K562 (cell line): ENCODE results near the gene CIAO2B. TPM values are rescaled to one million over a fixed set of nuclear protein-coding genes. Genes with fewer than 3 reads are reported as not detected.

ENCODE experiments used
- BCOR ChIP-seq: fragments of 450-650 bp; IDR thresholded peaks from 2 replicates; pipeline ENCODE4 v1.6.1; 2016
- BDP1 ChIP-seq: IDR thresholded peaks from 3 replicates; pipeline ENCODE4 v1.6.1; 2011; ENCODE audit not compliant: insufficient read length, insufficient read depth
- CBX2 ChIP-seq: fragments of 200-600 bp; sonication (generic); IDR thresholded peaks from one replicate; pipeline ENCODE4 v1.6.1; 2012; ENCODE audit warnings: mild to moderate bottlenecking, low read length, inconsistent platforms; ENCODE audit not compliant: insufficient read depth, poor library complexity, severe bottlenecking
- CHD1 ChIP-seq: fragments of 200-600 bp; sonication (generic); IDR thresholded peaks from one replicate; pipeline ENCODE4 v1.6.1; 2012; ENCODE audit warnings: mild to moderate bottlenecking, moderate library complexity, low read length, inconsistent platforms
- EHMT2 ChIP-seq: fragments of 450-650 bp; IDR thresholded peaks from 2 replicates; pipeline ENCODE4 v1.6.1; 2018; ENCODE audit warnings: antibody characterized with exemption
- GABPA ChIP-seq: fragments of 200-800 bp; sonication (Bioruptor generic); conservative IDR thresholded peaks from 2 replicates; pipeline ENCODE4 v1.6.1; 2016; ENCODE audit warnings: low read depth, missing genetic modification characterization, missing compliant biosample characterization
- HDGF ChIP-seq: fragments of 450-650 bp; IDR thresholded peaks from 2 replicates; pipeline ENCODE4 v1.6.1; 2016
- JUN ChIP-seq, 2 experiments: sonication (generic) in 1 of 2; formaldehyde crosslinking in 1 of 2; IDR thresholded peaks; 2 replicates each; pipeline versions ENCODE4 v1.6.1 to v1.8.0; 2012 to 2022; ENCODE audit warnings: borderline replicate concordance in 2 of 2, mild to moderate bottlenecking in 2 of 2, improper control_type of control experiment in 1 of 2, low read depth in 1 of 2, low read length in 1 of 2, missing genetic modification reagents in 1 of 2
- MYNN ChIP-seq, 2 experiments: sonication (generic); formaldehyde crosslinking in 1 of 2; IDR thresholded peaks; 2 replicates each; pipeline versions ENCODE4 v1.5.0 to v1.6.1; 2016 to 2020; ENCODE audit warnings: antibody characterized with exemption in 1 of 2, missing genetic modification reagents in 1 of 2
- NR0B1 ChIP-seq: fragments of 450-650 bp; IDR thresholded peaks from one replicate; pipeline ENCODE4 v1.6.1; 2018; ENCODE audit warnings: mild to moderate bottlenecking, moderate library complexity; ENCODE audit not compliant: partially characterized antibody
- PTTG1 ChIP-seq: fragments of 450-650 bp; IDR thresholded peaks from 2 replicates; pipeline ENCODE4 v1.6.1; 2016; ENCODE audit warnings: low read depth, mild to moderate bottlenecking, missing genetic modification characterization, missing compliant biosample characterization
- RB1 ChIP-seq: fragments of 450-650 bp; IDR thresholded peaks from 2 replicates; pipeline ENCODE4 v1.6.1; 2017; ENCODE audit warnings: low read depth, mild to moderate bottlenecking
- SAFB2 ChIP-seq: fragments of 200-400 bp; formaldehyde crosslinking; IDR thresholded peaks from 2 replicates; pipeline ENCODE4 v1.6.1; 2018; ENCODE audit warnings: borderline replicate concordance, low read length, low read depth, moderate library complexity; ENCODE audit not compliant: severe bottlenecking
- SMARCA4 ChIP-seq: fragments of 450-650 bp; IDR thresholded peaks from 2 replicates; pipeline ENCODE4 v1.6.1; 2016
- STAG1 ChIP-seq: sonication (generic); formaldehyde crosslinking; IDR thresholded peaks from 2 replicates; pipeline ENCODE4 v1.5.0; 2020; ENCODE audit warnings: missing genetic modification reagents, borderline replicate concordance
- TFAP4 ChIP-seq: sonication (generic); formaldehyde crosslinking; IDR thresholded peaks from 2 replicates; pipeline ENCODE4 v1.8.0; 2022; ENCODE audit warnings: missing genetic modification reagents, mild to moderate bottlenecking, moderate library complexity, borderline replicate concordance
- ZBTB9 ChIP-seq: fragments of 450-650 bp; formaldehyde crosslinking; IDR thresholded peaks from 2 replicates; pipeline ENCODE4 v1.4.0; 2020; ENCODE audit warnings: mild to moderate bottlenecking, moderate library complexity
- ZHX1 ChIP-seq: fragments of 150-350 bp; conservative IDR thresholded peaks from 2 replicates; pipeline ENCODE4 v1.6.1; 2014; ENCODE audit warnings: low read length
- ZKSCAN3 ChIP-seq: fragments of 250-450 bp; sonication (Bioruptor Pico); IDR thresholded peaks from 2 replicates; pipeline ENCODE4 v1.4.0; 2020
- polyA plus RNA-seq, 8 experiments: library from polyadenylated mRNA; depleted of rRNA in 4 of 8; stranded (reverse) in 5 of 8; unstranded in 3 of 8; fragments of >200 nt; fragmentation: Nextera tagmentation in 2 of 8; fragmentation: Illumina TruSeq in 1 of 8; extraction: Ambion mirVana in 2 of 8; extraction: Trizol in 1 of 8; gene quantifications; 2 replicates each; pipeline versions ENCODE4 v1.2.1 to v1.2.3, GENCODE V29; 2011 to 2014; ENCODE audit warnings: inconsistent platforms in 1 of 8, missing spikeins in 1 of 8
- total RNA-seq, 7 experiments: library from RNA; depleted of rRNA in 6 of 7; stranded (reverse); fragments of >200 nt in 6 of 7; fragmentation: Illumina TruSeq in 2 of 7; extraction: Trizol in 2 of 7; gene quantifications; 2 replicates each; pipeline versions ENCODE4 v1.2.1 to v1.2.3, GENCODE V29; 2011 to 2021; ENCODE audit warnings: low replicate concordance in 1 of 7

The CIAO2B gene
- total and polyA plus RNA-seq, 9 of the 15 experiments (the other 6 are each of a cell fraction or from before 2014, with no cell fraction given) = 86.8 to 182 (median 113) TPM

- TF ChIP-seq ZHX1 = no peak
- TF ChIP-seq EHMT2 = no peak
- 0 out of 2 replicates have a peak, but pooled peaks have one; percentile 20 for TF ChIP-seq ZBTB9
- TF ChIP-seq BCOR = no peak
- TF ChIP-seq GABPA = no peak
- 0 out of 2 replicates have a peak, but pooled peaks have one; percentile 54 for TF ChIP-seq MYNN (IDR thresholded peaks at IDR 0.05)
- TF ChIP-seq MYNN (CRISPR knock-in tag; IDR thresholded peaks at IDR 0.05) = no peak
- 0 out of 2 replicates have a peak, but pooled peaks have one; percentile 18 for TF ChIP-seq JUN (IDR thresholded peaks at IDR 0.05; ENCODE audit: borderline replicate concordance, low read depth, low read length)
- no peak for TF ChIP-seq JUN (CRISPR knock-in tag; IDR thresholded peaks at IDR 0.05; ENCODE audit: borderline replicate concordance)
- TF ChIP-seq SAFB2 = no peak
- peak; percentile 91 for TF ChIP-seq RB1
- no peak for TF ChIP-seq BDP1
- no peak for TF ChIP-seq CHD1
- no peak for TF ChIP-seq SMARCA4
- TF ChIP-seq HDGF = peak; percentile 82
- no peak for TF ChIP-seq CBX2
- TF ChIP-seq ZKSCAN3 (CRISPR knock-in tag) = no peak
- peak; percentile 57; the same call in 1 of the 2 replicates for TF ChIP-seq TFAP4
- no peak for TF ChIP-seq NR0B1
- peak; percentile 96 for TF ChIP-seq STAG1
- TF ChIP-seq PTTG1 (tag) = no peak
These were observed 43.3 kb upstream of the CIAO2B start (continued) for GRCh38 chr16:66977341-66978113.
